ENCODE measurements around the gene PRKCH.

PRKCH gene

GRCh38 chr14:61470261-61470960 lies 149.0 kb downstream of the PRKCH start:
- Histone ChIP-seq H3K4me1 (ENCODE audit: control insufficient read depth, insufficient read depth, low read length) (peaks cover 7% of the 10 kb centered on the region), H3K9me3 (ENCODE audit: control insufficient read depth, low read length) (no peaks in the 10 kb centered on the region), H3K4me3 (ENCODE audit: low read length) (no peak overlapping the region), H3K9ac (ENCODE audit: low read length) (no peak overlapping the region), H3K36me3 (ENCODE audit: control insufficient read depth, insufficient read depth, low read length) (no peaks in the 10 kb centered on the region), H3K27me3 (ENCODE audit: control insufficient read depth, insufficient read depth, low read length) (no peaks in the 10 kb centered on the region)

- Histone ChIP-seq H3K4me3 (ENCODE audit: low read length) (no peak overlapping the region), H3K36me3 (ENCODE audit: control insufficient read depth, insufficient read depth, low read length) (no peaks in the 10 kb centered on the region), H3K9ac (ENCODE audit: low read length) (no peak overlapping the region), H3K4me1 (ENCODE audit: control insufficient read depth, insufficient read depth, low read length) (peaks cover 7% of the 10 kb centered on the region), H3K9me3 (ENCODE audit: control insufficient read depth, low read length) (no peaks in the 10 kb centered on the region), H3K27me3 (ENCODE audit: control insufficient read depth, insufficient read depth, low read length) (no peaks in the 10 kb centered on the region)
Observed at GRCh38 chr14:61470961-61471293, 149.5 kb downstream of the PRKCH start.

- no peaks in the 10 kb centered on the region for H3K27me3 ChIP-seq (ENCODE audit: control insufficient read depth, insufficient read depth, low read length)
- H3K4me3 ChIP-seq (ENCODE audit: low read length), result no peak overlapping the region
- no peaks in the 10 kb centered on the region for H3K36me3 ChIP-seq (ENCODE audit: control insufficient read depth, insufficient read depth, low read length)
- no peaks in the 10 kb centered on the region for H3K9me3 ChIP-seq (ENCODE audit: control insufficient read depth, low read length)
- H3K4me1 ChIP-seq (ENCODE audit: control insufficient read depth, insufficient read depth, low read length), result peaks cover 12% of the 10 kb centered on the region
- H3K9ac ChIP-seq (ENCODE audit: low read length), result peak overlapping the region; percentile 5
Observed at GRCh38 chr14:61471297-61472005, 150.1 kb downstream of the PRKCH start.

GRCh38 chr14:61472011-61472672 lies 150.8 kb downstream of the PRKCH start:
- Histone ChIP-seq H3K4me3 (ENCODE audit: low read length) (no peak overlapping the region), H3K27me3 (ENCODE audit: control insufficient read depth, insufficient read depth, low read length) (no peaks in the 10 kb centered on the region), H3K4me1 (ENCODE audit: control insufficient read depth, insufficient read depth, low read length) (peaks cover 19% of the 10 kb centered on the region), H3K36me3 (ENCODE audit: control insufficient read depth, insufficient read depth, low read length) (no peaks in the 10 kb centered on the region), H3K9me3 (ENCODE audit: control insufficient read depth, low read length) (no peaks in the 10 kb centered on the region), H3K9ac (ENCODE audit: low read length) (peak overlapping the region; percentile 5)

GRCh38 chr14:61472801-61473376 lies 151.5 kb downstream of the PRKCH start:
- no peaks in the 10 kb centered on the region for H3K9me3 ChIP-seq (ENCODE audit: control insufficient read depth, low read length)
- H3K36me3 ChIP-seq (ENCODE audit: control insufficient read depth, insufficient read depth, low read length), result no peaks in the 10 kb centered on the region
- H3K4me3 ChIP-seq (ENCODE audit: low read length), result no peak overlapping the region
- no peak overlapping the region for H3K9ac ChIP-seq (ENCODE audit: low read length)
- H3K4me1 ChIP-seq (ENCODE audit: control insufficient read depth, insufficient read depth, low read length), result peaks cover 22% of the 10 kb centered on the region
- no peaks in the 10 kb centered on the region for H3K27me3 ChIP-seq (ENCODE audit: control insufficient read depth, insufficient read depth, low read length)

GRCh38 chr14:61474015-61474414 lies 152.6 kb downstream of the PRKCH start:
- Histone ChIP-seq H3K4me1 (ENCODE audit: control insufficient read depth, insufficient read depth, low read length) (peaks cover 26% of the 10 kb centered on the region), H3K27me3 (ENCODE audit: control insufficient read depth, insufficient read depth, low read length) (no peaks in the 10 kb centered on the region), H3K9me3 (ENCODE audit: control insufficient read depth, low read length) (no peaks in the 10 kb centered on the region)

GRCh38 chr14:61474701-61475100 lies 153.3 kb downstream of the PRKCH start:
- Histone ChIP-seq H3K9ac (ENCODE audit: low read length) (no peak overlapping the region), H3K36me3 (ENCODE audit: control insufficient read depth, insufficient read depth, low read length) (no peaks in the 10 kb centered on the region), H3K4me1 (ENCODE audit: control insufficient read depth, insufficient read depth, low read length) (peaks cover 26% of the 10 kb centered on the region), H3K4me3 (ENCODE audit: low read length) (no peak overlapping the region), H3K27me3 (ENCODE audit: control insufficient read depth, insufficient read depth, low read length) (no peaks in the 10 kb centered on the region), H3K9me3 (ENCODE audit: control insufficient read depth, low read length) (no peaks in the 10 kb centered on the region)

More at GRCh38 chr14:61474015-61474414, 152.6 kb downstream of the PRKCH start:
- H3K9ac ChIP-seq (ENCODE audit: low read length), result no peak overlapping the region
- no peak overlapping the region for H3K4me3 ChIP-seq (ENCODE audit: low read length)
- H3K36me3 ChIP-seq (ENCODE audit: control insufficient read depth, insufficient read depth, low read length), result no peaks in the 10 kb centered on the region

GRCh38 chr14:61475316-61475715 lies 153.9 kb downstream of the PRKCH start:
- no peak overlapping the region for H3K9ac ChIP-seq (ENCODE audit: low read length)
- H3K9me3 ChIP-seq (ENCODE audit: control insufficient read depth, low read length), result no peaks in the 10 kb centered on the region
- H3K36me3 ChIP-seq (ENCODE audit: control insufficient read depth, insufficient read depth, low read length), result no peaks in the 10 kb centered on the region
- H3K4me1 ChIP-seq (ENCODE audit: control insufficient read depth, insufficient read depth, low read length), result peaks cover 26% of the 10 kb centered on the region
- H3K27me3 ChIP-seq (ENCODE audit: control insufficient read depth, insufficient read depth, low read length), result no peaks in the 10 kb centered on the region
- no peak overlapping the region for H3K4me3 ChIP-seq (ENCODE audit: low read length)

- H3K9me3 ChIP-seq (ENCODE audit: control insufficient read depth, low read length), result no peaks in the 10 kb centered on the region
- H3K4me3 ChIP-seq (ENCODE audit: low read length), result no peak overlapping the region
- no peaks in the 10 kb centered on the region for H3K27me3 ChIP-seq (ENCODE audit: control insufficient read depth, insufficient read depth, low read length)
- H3K36me3 ChIP-seq (ENCODE audit: control insufficient read depth, insufficient read depth, low read length), result no peaks in the 10 kb centered on the region
- H3K4me1 ChIP-seq (ENCODE audit: control insufficient read depth, insufficient read depth, low read length), result peaks cover 26% of the 10 kb centered on the region
- peak overlapping the region; percentile 20 for H3K9ac ChIP-seq (ENCODE audit: low read length)
Observed at GRCh38 chr14:61476105-61476753, 154.8 kb downstream of the PRKCH start.

- H3K4me3 ChIP-seq (ENCODE audit: low read length), result no peak overlapping the region
- peaks cover 25% of the 10 kb centered on the region for H3K4me1 ChIP-seq (ENCODE audit: control insufficient read depth, insufficient read depth, low read length)
- H3K9me3 ChIP-seq (ENCODE audit: control insufficient read depth, low read length), result no peaks in the 10 kb centered on the region
- H3K9ac ChIP-seq (ENCODE audit: low read length), result peak overlapping the region; percentile 20
- H3K27me3 ChIP-seq (ENCODE audit: control insufficient read depth, insufficient read depth, low read length), result no peaks in the 10 kb centered on the region
- no peaks in the 10 kb centered on the region for H3K36me3 ChIP-seq (ENCODE audit: control insufficient read depth, insufficient read depth, low read length)
Observed at GRCh38 chr14:61476754-61477410, 155.5 kb downstream of the PRKCH start.

GRCh38 chr14:61477712-61478462 lies 156.5 kb downstream of the PRKCH start:
- H3K9me3 ChIP-seq (ENCODE audit: control insufficient read depth, low read length), result no peaks in the 10 kb centered on the region
- no peaks in the 10 kb centered on the region for H3K36me3 ChIP-seq (ENCODE audit: control insufficient read depth, insufficient read depth, low read length)
- peaks cover 19% of the 10 kb centered on the region for H3K4me1 ChIP-seq (ENCODE audit: control insufficient read depth, insufficient read depth, low read length)
- H3K4me3 ChIP-seq (ENCODE audit: low read length), result no peak overlapping the region
- no peaks in the 10 kb centered on the region for H3K27me3 ChIP-seq (ENCODE audit: control insufficient read depth, insufficient read depth, low read length)
- no peak overlapping the region for H3K9ac ChIP-seq (ENCODE audit: low read length)

Data from mucosa of stomach (tissue), 1 donor.